Dermis microvascular lymphatic vessel endothelial cell (primary cell): Measurements from ENCODE around the gene NOXRED1. TPM values are rescaled to one million over a fixed set of nuclear protein-coding genes. Genes with fewer than 3 reads are reported as not detected.

Source experiments
- DNase-seq, 2 donors: peaks; one replicate each; pipeline versions ENCODE4 v3.0.0 to v3.0.0-alpha.2; 2010; ENCODE audit warnings: low read depth in 2 of 2
- total RNA-seq: library from RNA; depleted of rRNA; stranded (reverse); fragments of >200 nt; gene quantifications from 2 replicates; pipeline ENCODE4 v1.2.1, GENCODE V29; 2014

The NOXRED1 gene
- total RNA-seq, 1 donor from 2014 or later = 0.26 TPM

DNA sequence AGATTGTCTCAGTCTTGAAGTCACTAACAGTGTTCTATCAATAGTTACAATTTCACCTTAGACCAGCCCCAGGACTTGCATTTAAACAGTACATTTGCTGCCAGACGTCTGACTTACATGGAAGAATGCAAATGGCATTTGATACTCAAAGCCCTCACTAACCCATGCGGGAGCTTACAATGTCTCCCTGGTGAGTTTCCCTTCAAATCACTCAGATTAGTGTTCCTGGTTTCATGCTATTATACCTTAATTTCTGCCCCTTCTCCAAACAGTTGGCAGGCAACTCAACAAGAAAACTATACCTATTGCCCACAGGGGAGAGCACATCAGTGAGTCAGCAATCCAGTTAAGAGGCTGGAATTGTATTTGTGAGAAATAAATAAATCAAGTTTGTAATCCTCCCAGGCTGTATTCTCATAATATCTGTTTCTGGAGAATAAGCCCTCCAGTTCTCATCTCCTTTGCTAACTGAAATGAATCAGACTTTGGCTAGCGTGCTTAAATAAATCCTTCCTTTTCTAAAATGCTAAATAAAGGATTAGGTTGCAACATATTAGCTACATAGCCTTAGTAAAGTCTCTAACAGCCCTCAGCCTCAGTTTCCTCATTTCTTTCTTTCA lies 78.8 kb downstream of the NOXRED1 start:
- no peak for DNase-seq

Other genes starting within 250 kb of the NOXRED1 start
- 0.13 and 0.77 TPM in 2 replicates for gene TMEM63C, start 241.7 kb downstream of the NOXRED1 start, total RNA-seq
- not detected in 2 replicates for gene NGB, start 152.3 kb downstream of the NOXRED1 start, total RNA-seq
- 7.8 and 9.0 TPM in 2 replicates for gene POMT2, start 102.6 kb downstream of the NOXRED1 start, total RNA-seq
- gene GSTZ1, start 102.5 kb downstream of the NOXRED1 start, total RNA-seq = 24.5 and 32.4 TPM in 2 replicates
- 8.3 and 8.7 TPM in 2 replicates for gene TMED8, start 46.4 kb downstream of the NOXRED1 start, total RNA-seq
- gene SAMD15, start 46.1 kb downstream of the NOXRED1 start, total RNA-seq = 0.38 and 1.0 TPM in 2 replicates
- 25.2 and 25.9 TPM in 2 replicates for gene VIPAS39, start 34.1 kb upstream of the NOXRED1 start, total RNA-seq
- gene AHSA1, start 34.6 kb upstream of the NOXRED1 start, total RNA-seq = 69.7 and 73.0 TPM in 2 replicates
- gene ISM2, start 75.3 kb upstream of the NOXRED1 start, total RNA-seq = under 0.01 TPM in 2 replicates
- 60.2 and 68.7 TPM in 2 replicates for gene SPTLC2, start 193.1 kb upstream of the NOXRED1 start, total RNA-seq